Measurements from ENCODE around the gene YIPF3. TPM values are rescaled to one million over a fixed set of nuclear protein-coding genes. Genes with fewer than 3 reads are reported as not detected.
"Not testable (repeated sequence)": the region's sequence is repeated elsewhere in the genome, so short reads cannot be mapped to it uniquely, and the experiment has no call there.

YIPF3 gene
- total RNA-seq, 1 donor from 2014 or later, result 133 TPM

DNA sequence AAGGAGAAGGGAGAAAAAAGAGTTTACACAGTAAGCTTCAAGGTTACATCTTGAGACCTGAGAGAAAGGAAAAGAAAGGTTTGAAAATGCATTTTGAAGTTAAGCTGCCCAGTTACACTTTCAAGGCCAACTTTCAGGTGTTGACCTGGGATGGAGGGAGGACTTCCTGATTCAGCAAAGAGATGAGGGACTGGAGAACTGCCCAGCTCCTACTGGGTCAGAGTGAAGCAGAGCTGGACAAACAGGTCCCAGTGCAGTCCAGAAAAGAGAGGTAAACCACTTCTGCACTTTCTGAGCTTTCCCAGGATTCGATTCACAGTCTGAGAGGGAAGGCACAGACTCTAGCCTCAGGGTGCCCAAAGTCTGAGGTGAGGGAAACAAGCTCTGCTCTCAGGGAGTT, 45.3 kb downstream of the YIPF3 start:
- TF ChIP-seq, protein P1, sequence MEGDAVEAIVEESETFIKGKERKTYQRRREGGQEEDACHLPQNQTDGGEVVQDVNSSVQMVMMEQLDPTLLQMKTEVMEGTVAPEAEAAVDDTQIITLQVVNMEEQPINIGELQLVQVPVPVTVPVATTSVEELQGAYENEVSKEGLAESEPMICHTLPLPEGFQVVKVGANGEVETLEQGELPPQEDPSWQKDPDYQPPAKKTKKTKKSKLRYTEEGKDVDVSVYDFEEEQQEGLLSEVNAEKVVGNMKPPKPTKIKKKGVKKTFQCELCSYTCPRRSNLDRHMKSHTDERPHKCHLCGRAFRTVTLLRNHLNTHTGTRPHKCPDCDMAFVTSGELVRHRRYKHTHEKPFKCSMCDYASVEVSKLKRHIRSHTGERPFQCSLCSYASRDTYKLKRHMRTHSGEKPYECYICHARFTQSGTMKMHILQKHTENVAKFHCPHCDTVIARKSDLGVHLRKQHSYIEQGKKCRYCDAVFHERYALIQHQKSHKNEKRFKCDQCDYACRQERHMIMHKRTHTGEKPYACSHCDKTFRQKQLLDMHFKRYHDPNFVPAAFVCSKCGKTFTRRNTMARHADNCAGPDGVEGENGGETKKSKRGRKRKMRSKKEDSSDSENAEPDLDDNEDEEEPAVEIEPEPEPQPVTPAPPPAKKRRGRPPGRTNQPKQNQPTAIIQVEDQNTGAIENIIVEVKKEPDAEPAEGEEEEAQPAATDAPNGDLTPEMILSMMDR (IDR thresholded peaks at IDR 0.05), result no peak
- H3K9me3 Mint-ChIP-seq (ENCODE audit: low read depth), result no peaks in the 10 kb centered on the region
- H3K4me3 Mint-ChIP-seq (ENCODE audit: unreplicated experiment), result no peak overlapping the region
- peaks cover 14% of the 10 kb centered on the region for H3K27me3 Mint-ChIP-seq (ENCODE audit: low read depth)
- no peaks in the 10 kb centered on the region for H3K36me3 Mint-ChIP-seq (ENCODE audit: low read depth)
- no peak overlapping the region for H3K27ac Mint-ChIP-seq (ENCODE audit: unreplicated experiment)
- DNase-seq (ENCODE audit: low spot score), result no peak
- no peaks in the 10 kb centered on the region for H3K4me1 Mint-ChIP-seq (ENCODE audit: low read depth)

DNA sequence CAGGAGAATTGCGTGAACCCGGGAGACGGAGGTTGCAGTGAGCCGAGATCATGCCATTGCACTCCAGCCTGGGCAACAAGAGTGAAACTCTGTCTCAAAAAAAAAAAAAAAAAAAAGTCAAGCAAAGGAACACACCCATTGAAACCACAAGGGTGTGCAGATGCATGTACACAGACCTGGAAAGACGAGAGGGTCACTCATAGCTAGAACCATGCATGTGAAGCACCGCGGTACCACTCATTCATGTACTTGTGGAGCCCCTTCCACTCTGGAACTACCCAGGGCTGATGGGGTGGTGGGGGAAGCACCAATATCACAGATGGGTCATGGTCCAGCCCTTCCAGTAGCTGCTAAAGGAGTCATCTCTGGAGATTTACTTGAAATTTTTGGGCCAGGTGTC, 46.8 kb downstream of the YIPF3 start:
- H3K4me3 Mint-ChIP-seq (ENCODE audit: unreplicated experiment), result no peak overlapping the region

DNA sequence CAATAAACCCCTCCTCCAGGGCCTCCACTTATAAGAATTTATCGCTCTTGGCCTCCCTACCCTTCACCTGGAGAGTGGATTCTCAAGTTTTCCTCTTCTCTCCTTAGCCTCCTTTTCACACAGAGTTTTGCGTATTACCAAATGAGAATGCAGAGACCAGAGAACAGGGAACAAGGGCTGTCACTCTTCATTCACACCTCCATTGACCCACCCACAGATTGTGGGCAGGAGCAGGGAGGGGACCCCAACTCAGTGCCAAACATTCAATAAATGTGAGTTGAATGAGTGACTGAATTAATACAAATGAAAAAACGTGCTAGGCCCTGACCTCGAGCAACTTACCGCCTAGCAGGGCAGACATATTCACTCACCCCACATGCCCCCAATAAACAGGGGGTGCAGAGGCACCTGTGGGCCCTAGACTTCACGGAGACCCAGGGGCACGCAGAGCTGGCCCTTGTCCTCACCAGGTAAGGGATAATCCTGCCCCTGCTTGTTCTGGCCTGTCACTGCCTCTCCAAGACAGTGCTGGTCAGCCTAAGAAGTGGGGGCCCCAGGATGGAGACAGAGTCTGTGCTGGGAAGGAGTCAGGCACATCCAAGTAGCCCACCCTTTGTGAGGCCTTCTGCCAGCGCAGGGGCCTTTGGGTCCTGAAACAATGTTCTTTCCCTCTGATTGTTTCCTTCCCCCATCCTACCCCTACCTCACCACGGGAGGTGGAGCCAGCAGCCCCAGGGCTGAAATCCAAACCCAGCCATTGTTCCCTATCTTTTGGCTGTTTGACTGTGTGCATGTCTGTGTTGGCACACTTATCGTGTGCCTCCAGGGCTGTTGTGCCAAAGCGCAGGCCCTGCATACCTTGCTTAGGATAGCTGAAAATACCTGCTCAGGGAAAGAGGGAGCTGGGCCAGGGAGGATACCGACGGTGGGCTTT, 47.7 kb downstream of the YIPF3 start:
- Mint-ChIP-seq H3K27ac (ENCODE audit: unreplicated experiment) (no peak overlapping the region), H3K4me3 (ENCODE audit: unreplicated experiment) (no peak overlapping the region), H3K27me3 (ENCODE audit: low read depth) (peaks cover 14% of the 10 kb centered on the region), H3K4me1 (ENCODE audit: low read depth) (no peaks in the 10 kb centered on the region), H3K9me3 (ENCODE audit: low read depth) (no peaks in the 10 kb centered on the region), H3K36me3 (ENCODE audit: low read depth) (no peaks in the 10 kb centered on the region)
- DNase-seq (ENCODE audit: low spot score), result no peak
- TF ChIP-seq, protein P1 (IDR thresholded peaks at IDR 0.05), result no peak

More for the DNA sequence above, 46.8 kb downstream of the YIPF3 start:
- Mint-ChIP-seq H3K27ac (ENCODE audit: unreplicated experiment) (no peak overlapping the region), H3K4me1 (ENCODE audit: low read depth) (no peaks in the 10 kb centered on the region), H3K36me3 (ENCODE audit: low read depth) (no peaks in the 10 kb centered on the region), H3K9me3 (ENCODE audit: low read depth) (no peaks in the 10 kb centered on the region), H3K27me3 (ENCODE audit: low read depth) (peaks cover 14% of the 10 kb centered on the region)
- TF ChIP-seq, protein P1 (IDR thresholded peaks at IDR 0.05), result no peak
- no peak for DNase-seq (ENCODE audit: low spot score)

DNA sequence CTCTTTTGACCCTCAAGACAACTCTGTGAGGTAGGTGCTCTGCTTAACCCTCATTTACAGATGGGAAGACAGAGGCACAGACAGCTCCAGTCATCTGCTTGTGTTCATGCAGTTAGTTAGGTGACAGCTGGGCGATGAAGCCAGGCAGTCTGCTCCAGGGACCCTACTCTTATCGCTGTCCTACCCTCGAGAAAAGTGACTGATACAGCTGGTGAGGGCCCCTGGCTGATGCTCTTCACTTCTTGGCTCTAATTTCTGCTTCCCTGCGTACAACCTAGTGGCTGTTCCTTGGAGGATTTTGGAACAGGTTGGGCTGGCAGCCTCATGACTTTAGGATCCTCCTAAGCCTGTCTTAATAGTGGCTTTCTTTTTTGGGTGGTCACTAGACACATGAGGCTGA, 48.5 kb downstream of the YIPF3 start:
- Mint-ChIP-seq H3K4me1 (ENCODE audit: low read depth) (no peaks in the 10 kb centered on the region), H3K27ac (ENCODE audit: unreplicated experiment) (no peak overlapping the region), H3K36me3 (ENCODE audit: low read depth) (no peaks in the 10 kb centered on the region), H3K27me3 (ENCODE audit: low read depth) (peaks cover 17% of the 10 kb centered on the region), H3K9me3 (ENCODE audit: low read depth) (no peaks in the 10 kb centered on the region), H3K4me3 (ENCODE audit: unreplicated experiment) (no peak overlapping the region)
- no peak for DNase-seq (ENCODE audit: low spot score)
- TF ChIP-seq, protein P1 (IDR thresholded peaks at IDR 0.05), result no peak

DNA sequence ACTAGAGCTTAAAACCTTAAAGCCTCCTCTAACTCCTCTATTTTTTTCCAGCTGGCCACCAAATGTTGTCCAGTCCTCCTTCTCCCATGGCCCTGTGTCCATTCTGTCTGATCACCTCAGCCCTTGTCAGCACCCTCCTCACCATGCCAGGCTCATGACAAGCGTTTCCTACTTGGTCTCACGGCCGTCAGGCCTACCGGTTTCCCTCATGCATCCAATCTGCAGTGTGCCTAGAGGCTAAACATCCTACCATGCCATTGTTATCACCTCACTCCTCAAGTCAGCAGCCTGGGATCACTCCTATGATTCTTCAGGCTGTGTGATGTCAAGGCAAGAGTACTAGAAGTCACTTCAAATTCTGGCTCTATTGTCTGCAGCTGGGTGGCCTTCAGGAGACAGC, 49.0 kb downstream of the YIPF3 start:
- no peaks in the 10 kb centered on the region for H3K9me3 Mint-ChIP-seq (ENCODE audit: low read depth)
- TF ChIP-seq, protein P1 (IDR thresholded peaks at IDR 0.05), result no peak
- H3K27ac Mint-ChIP-seq (ENCODE audit: unreplicated experiment), result no peak overlapping the region
- no peak for DNase-seq (ENCODE audit: low spot score)
- H3K4me1 Mint-ChIP-seq (ENCODE audit: low read depth), result no peaks in the 10 kb centered on the region
- H3K36me3 Mint-ChIP-seq (ENCODE audit: low read depth), result no peaks in the 10 kb centered on the region
- no peak overlapping the region for H3K4me3 Mint-ChIP-seq (ENCODE audit: unreplicated experiment)
- peaks cover 20% of the 10 kb centered on the region for H3K27me3 Mint-ChIP-seq (ENCODE audit: low read depth)

DNA sequence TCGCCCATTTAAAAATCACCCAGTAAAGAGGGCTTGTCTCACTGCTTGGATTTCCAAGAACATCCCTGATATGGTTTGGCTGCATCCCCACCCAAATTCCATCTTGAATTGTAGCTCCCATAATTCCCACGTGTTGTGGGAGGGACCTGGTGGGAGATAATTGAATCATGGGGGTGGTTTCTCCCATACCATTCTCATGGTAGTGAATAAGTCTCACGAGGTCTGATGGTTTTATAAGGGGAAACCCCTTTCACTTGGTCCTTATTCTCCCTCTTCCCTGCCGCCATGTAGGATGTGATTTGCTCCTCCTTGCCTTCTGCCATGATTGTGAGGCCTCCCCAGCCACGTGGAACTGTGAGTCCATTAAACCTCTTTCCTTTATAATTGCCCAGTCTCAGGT, 49.5 kb downstream of the YIPF3 start:
- H3K4me3 Mint-ChIP-seq (ENCODE audit: unreplicated experiment); DNase-seq (ENCODE audit: low spot score); H3K27ac Mint-ChIP-seq (ENCODE audit: unreplicated experiment); H3K4me1 Mint-ChIP-seq (ENCODE audit: low read depth); H3K36me3 Mint-ChIP-seq (ENCODE audit: low read depth); H3K9me3 Mint-ChIP-seq (ENCODE audit: low read depth): not testable (repeated sequence)
- peaks cover 25% of the 10 kb centered on the region for H3K27me3 Mint-ChIP-seq (ENCODE audit: low read depth)
